Panc1 (cell line): ENCODE results near the gene MYT1. TPM values are rescaled to one million over a fixed set of nuclear protein-coding genes. Genes with fewer than 3 reads are reported as not detected.

Experiments used
- ATAC-seq: fragments of 200-7000 bp; cut with Tn5 transposase; 2 replicates; pipeline ENCODE4 v1.9.1; 2020; ENCODE audit warnings: mild to moderate bottlenecking, moderate library complexity
- BruUV-seq: library from RNA; stranded (reverse); fragments of 400-500 nt; replicated peaks from 2 replicates; lab custom pipeline; 2021; lab: Mats Ljungman, UMichigan
- CTCF ChIA-PET: fragments of 300-600 bp; sonication (Branson Sonifier 250); formaldehyde crosslinking; loops from one replicate; lab custom pipeline; 2022; ENCODE audit warnings: antibody characterized with exemption; lab: Charles Lee
- POLR2A ChIA-PET: fragments of 300-600 bp; sonication (Branson Sonifier 250); formaldehyde crosslinking; loops from one replicate; lab custom pipeline; 2022; ENCODE audit warnings: antibody characterized with exemption; lab: Charles Lee
- DNase-seq: peaks from one replicate; pipeline ENCODE4 v3.0.0-alpha.2; 2010; ENCODE audit warnings: low read depth, low spot score
- H3K27ac ChIP-seq: 2 replicates; pipeline ENCODE4 v1.5.1; 2011; ENCODE audit warnings: mild to moderate bottlenecking, low read length, inconsistent platforms
- H3K27me3 ChIP-seq: fragments of 200-500 bp; sonication (Bioruptor generic); 2 replicates; pipeline ENCODE4 v1.6.0; 2014; ENCODE audit warnings: low read length, inconsistent platforms; ENCODE audit not compliant: control insufficient read depth, insufficient read depth
- H3K36me3 ChIP-seq: fragments of 200-500 bp; sonication (Bioruptor generic); 2 replicates; pipeline ENCODE4 v1.5.1; 2014; ENCODE audit warnings: inconsistent platforms, mild to moderate bottlenecking, low read length, moderate library complexity; ENCODE audit not compliant: control insufficient read depth, insufficient read depth
- H3K4me1 ChIP-seq: 2 replicates; pipeline ENCODE4 v1.5.1; 2011; ENCODE audit warnings: inconsistent platforms, mild to moderate bottlenecking, low read length, moderate library complexity; ENCODE audit not compliant: control insufficient read depth, insufficient read depth
- H3K4me3 ChIP-seq, 2 experiments: 2 replicates each; pipeline ENCODE4 v1.5.1; 2011 to 2012; ENCODE audit warnings: low read depth in 2 of 2, low read length in 2 of 2, mild to moderate bottlenecking in 2 of 2, inconsistent platforms in 1 of 2, moderate library complexity in 1 of 2
- H3K9me3 ChIP-seq: fragments of 200-500 bp; sonication (Bioruptor generic); 2 replicates; pipeline ENCODE4 v1.5.1; 2014; ENCODE audit warnings: low read depth, mild to moderate bottlenecking, inconsistent platforms, low read length, moderate library complexity; ENCODE audit not compliant: control insufficient read depth, insufficient read depth
- POLR2AphosphoS5 ChIP-seq: IDR thresholded peaks from 2 replicates; pipeline ENCODE4 v1.6.1; 2012; ENCODE audit warnings: mild to moderate bottlenecking, low read depth, low read length, moderate library complexity
- REST ChIP-seq, 2 experiments: IDR thresholded peaks; 2 replicates each; pipeline ENCODE4 v1.6.1; 2011 to 2012; ENCODE audit warnings: low read depth in 2 of 2, control low read depth in 1 of 2, low read length in 1 of 2, mild to moderate bottlenecking in 1 of 2, moderate library complexity in 1 of 2; ENCODE audit not compliant: insufficient read depth in 1 of 2
- SIN3A ChIP-seq: IDR thresholded peaks from 2 replicates; pipeline ENCODE4 v1.6.1; 2012; ENCODE audit warnings: low read depth, mild to moderate bottlenecking, low read length, moderate library complexity, borderline replicate concordance; ENCODE audit not compliant: insufficient read depth
- TCF7L2 ChIP-seq: IDR thresholded peaks from 2 replicates; pipeline ENCODE4 v1.6.1; 2011; ENCODE audit warnings: mild to moderate bottlenecking, low read depth, low read length, inconsistent platforms
- in situ Hi-C: cut with HindIII; loops from 2 replicates; pipeline ENCODE4 v1.10.0; 2016; ENCODE audit warnings: low sequenced_read_pairs, low pct_unique_long_range_greater_than_20kb
- intact Hi-C: fragments of 100-400 bp; cut with micrococcal nuclease; formaldehyde crosslinking; loops from one replicate; pipeline ENCODE4 v1.10.0; 2022; ENCODE audit not compliant: unreplicated experiment
- total RNA-seq: library from RNA; stranded (reverse); gene quantifications from one replicate; pipeline ENCODE4 v1.2.1, GENCODE V29; 2021; ENCODE audit not compliant: unreplicated experiment
- TF ChIP-seq, protein P1 (sequence below): fragments of 450-650 bp; IDR thresholded peaks from 2 replicates; pipeline ENCODE4 v1.5.1; 2017; ENCODE audit warnings: mild to moderate bottlenecking

MYT1 gene
- total RNA-seq, 1 experiment from 2014 or later: 0.41 TPM

GRCh38 chr20:64169091-64169560 lies 4.9 kb downstream of the MYT1 start:
- CTCF ChIA-PET: no interaction called here
- no peaks in the 10 kb centered on the region; the same call in none of the 2 replicates for H3K27me3 ChIP-seq
- no peak for ATAC-seq

GRCh38 chr20:64171211-64171610 lies 7.0 kb downstream of the MYT1 start:
- POLR2A ChIA-PET: no interaction called here
- no peak for TF ChIP-seq REST (IDR thresholded peaks at IDR 0.05; ENCODE audit: insufficient read depth in 1 of 2, low read depth in 2 of 2, low read length in 1 of 2)
- TF ChIP-seq TCF7L2: no peak
- TF ChIP-seq SIN3A: no peak
- TF ChIP-seq, protein P1, sequence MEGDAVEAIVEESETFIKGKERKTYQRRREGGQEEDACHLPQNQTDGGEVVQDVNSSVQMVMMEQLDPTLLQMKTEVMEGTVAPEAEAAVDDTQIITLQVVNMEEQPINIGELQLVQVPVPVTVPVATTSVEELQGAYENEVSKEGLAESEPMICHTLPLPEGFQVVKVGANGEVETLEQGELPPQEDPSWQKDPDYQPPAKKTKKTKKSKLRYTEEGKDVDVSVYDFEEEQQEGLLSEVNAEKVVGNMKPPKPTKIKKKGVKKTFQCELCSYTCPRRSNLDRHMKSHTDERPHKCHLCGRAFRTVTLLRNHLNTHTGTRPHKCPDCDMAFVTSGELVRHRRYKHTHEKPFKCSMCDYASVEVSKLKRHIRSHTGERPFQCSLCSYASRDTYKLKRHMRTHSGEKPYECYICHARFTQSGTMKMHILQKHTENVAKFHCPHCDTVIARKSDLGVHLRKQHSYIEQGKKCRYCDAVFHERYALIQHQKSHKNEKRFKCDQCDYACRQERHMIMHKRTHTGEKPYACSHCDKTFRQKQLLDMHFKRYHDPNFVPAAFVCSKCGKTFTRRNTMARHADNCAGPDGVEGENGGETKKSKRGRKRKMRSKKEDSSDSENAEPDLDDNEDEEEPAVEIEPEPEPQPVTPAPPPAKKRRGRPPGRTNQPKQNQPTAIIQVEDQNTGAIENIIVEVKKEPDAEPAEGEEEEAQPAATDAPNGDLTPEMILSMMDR: no peak
- TF ChIP-seq POLR2AphosphoS5: no peak
- Histone ChIP-seq H3K27me3 (no peaks in the 10 kb centered on the region; the same call in 1 of the 2 replicates), H3K27ac (no peak overlapping the region), H3K4me1 (no peaks in the 10 kb centered on the region), H3K9me3 (no peaks in the 10 kb centered on the region), H3K4me3 (no peak overlapping the region), H3K36me3 (no peaks in the 10 kb centered on the region)
- no TSS peak for BruUV-seq
- CTCF ChIA-PET: no interaction called here
- no peak for ATAC-seq
- intact Hi-C loops (no loop called here), in situ Hi-C loops (no loop called here)
- no peak for DNase-seq

More at GRCh38 chr20:64169091-64169560, 4.9 kb downstream of the MYT1 start:
- no peak for DNase-seq
- no peak overlapping the region for H3K4me3 ChIP-seq
- TF ChIP-seq POLR2AphosphoS5: no peak
- TF ChIP-seq, protein P1: no peak
- no peak for TF ChIP-seq TCF7L2
- no peak for TF ChIP-seq REST (IDR thresholded peaks at IDR 0.05; ENCODE audit: insufficient read depth in 1 of 2, low read depth in 2 of 2, low read length in 1 of 2)
- no peak for TF ChIP-seq SIN3A
- POLR2A ChIA-PET: no interaction called here
- intact Hi-C loops (no loop called here), in situ Hi-C loops (no loop called here)
- BruUV-seq: no TSS peak
- no peaks in the 10 kb centered on the region for H3K4me1 ChIP-seq
- no peaks in the 10 kb centered on the region for H3K36me3 ChIP-seq
- H3K9me3 ChIP-seq: no peaks in the 10 kb centered on the region
- H3K27ac ChIP-seq: no peak overlapping the region
